ENCODE measurements around the gene CCSER1. TPM values are rescaled to one million over a fixed set of nuclear protein-coding genes. Genes with fewer than 3 reads are reported as not detected.

Gene CCSER1
- total RNA-seq, 1 experiment from 2014 or later = 5.9 TPM

GRCh38 chr4:91426725-91427124 lies 1299.5 kb downstream of the CCSER1 start:
- ChIA-PET CTCF (no interaction called here), POLR2A (ENCODE audit: unreplicated experiment) (no interaction called here)

GRCh38 chr4:91427171-91427570 lies 1300.0 kb downstream of the CCSER1 start:
- Histone ChIP-seq H2AFZ (no peak overlapping the region), H3K79me2 (ENCODE audit: low read depth) (no peaks in the 10 kb centered on the region), H3K4me1 (replicated peaks; ENCODE audit: insufficient read depth) (no peaks in the 10 kb centered on the region), H3K9me3 (ENCODE audit: insufficient read depth, low read depth) (no peaks in the 10 kb centered on the region), H3F3A (ENCODE audit: insufficient read depth, low read depth) (no peaks in the 10 kb centered on the region), H3K27ac (no peak overlapping the region), H3K4me2 (no peak overlapping the region), H3K36me3 (ENCODE audit: low read depth) (no peaks in the 10 kb centered on the region), H4K20me1 (ENCODE audit: insufficient read depth) (no peaks in the 10 kb centered on the region), H3K27me3 (ENCODE audit: insufficient read depth, low read depth) (no peaks in the 10 kb centered on the region), H3K9me2 (ENCODE audit: insufficient read depth) (no peaks in the 10 kb centered on the region), H3K4me3 (no peak overlapping the region)
- intact Hi-C loops (cut with micrococcal nuclease; ENCODE audit: unreplicated experiment) = no loop called here
- TF ChIP-seq EZH2 (IDR thresholded peaks at IDR 0.05; ENCODE audit: low read depth) (no peak), CTCF (conservative IDR thresholded peaks at IDR 0.05) (no peak)
- POLR2A ChIA-PET (ENCODE audit: unreplicated experiment) = no interaction called here
- CTCF ChIA-PET = no interaction called here
- no peak for DNase-seq
- BruUV-seq (replicated peaks) = no TSS peak

More at GRCh38 chr4:91426725-91427124, 1299.5 kb downstream of the CCSER1 start:
- Histone ChIP-seq H3K9me3 (ENCODE audit: insufficient read depth, low read depth) (no peaks in the 10 kb centered on the region), H4K20me1 (ENCODE audit: insufficient read depth) (no peaks in the 10 kb centered on the region), H3K4me3 (no peak overlapping the region), H2AFZ (no peak overlapping the region), H3K79me2 (ENCODE audit: low read depth) (no peaks in the 10 kb centered on the region), H3K9me2 (ENCODE audit: insufficient read depth) (no peaks in the 10 kb centered on the region), H3K27me3 (ENCODE audit: insufficient read depth, low read depth) (no peaks in the 10 kb centered on the region), H3F3A (ENCODE audit: insufficient read depth, low read depth) (no peaks in the 10 kb centered on the region), H3K27ac (no peak overlapping the region), H3K4me2 (no peak overlapping the region), H3K4me1 (replicated peaks; ENCODE audit: insufficient read depth) (no peaks in the 10 kb centered on the region), H3K36me3 (ENCODE audit: low read depth) (no peaks in the 10 kb centered on the region)
- intact Hi-C loops (cut with micrococcal nuclease; ENCODE audit: unreplicated experiment) = no loop called here
- no peak for DNase-seq
- TF ChIP-seq CTCF (conservative IDR thresholded peaks at IDR 0.05) = no peak
- TF ChIP-seq EZH2 (IDR thresholded peaks at IDR 0.05; ENCODE audit: low read depth) = no peak
- no TSS peak for BruUV-seq (replicated peaks)

GRCh38 chr4:91434631-91435030 lies 1307.4 kb downstream of the CCSER1 start:
- no peak overlapping the region for H3K4me3 ChIP-seq
- H3F3A ChIP-seq (ENCODE audit: insufficient read depth, low read depth) = no peaks in the 10 kb centered on the region
- BruUV-seq (replicated peaks) = no TSS peak
- H3K9me3 ChIP-seq (ENCODE audit: insufficient read depth, low read depth) = no peaks in the 10 kb centered on the region
- no peaks in the 10 kb centered on the region for H3K27me3 ChIP-seq (ENCODE audit: insufficient read depth, low read depth)
- DNase-seq = no peak
- no peaks in the 10 kb centered on the region for H3K9me2 ChIP-seq (ENCODE audit: insufficient read depth)
- POLR2A ChIA-PET (ENCODE audit: unreplicated experiment) = no interaction called here
- no peaks in the 10 kb centered on the region for H3K36me3 ChIP-seq (ENCODE audit: low read depth)
- no peak for TF ChIP-seq EZH2 (IDR thresholded peaks at IDR 0.05; ENCODE audit: low read depth)
- H3K27ac ChIP-seq = no peak overlapping the region
- no peaks in the 10 kb centered on the region for H3K79me2 ChIP-seq (ENCODE audit: low read depth)
- H3K4me1 ChIP-seq (replicated peaks; ENCODE audit: insufficient read depth) = no peaks in the 10 kb centered on the region
- intact Hi-C loops (cut with micrococcal nuclease; ENCODE audit: unreplicated experiment) = no loop called here
- H4K20me1 ChIP-seq (ENCODE audit: insufficient read depth) = no peaks in the 10 kb centered on the region
- no peak overlapping the region for H3K4me2 ChIP-seq
- no peak overlapping the region for H2AFZ ChIP-seq
- CTCF ChIA-PET = no interaction called here

- TF ChIP-seq CTCF (conservative IDR thresholded peaks at IDR 0.05) = no peak
- TF ChIP-seq EZH2 (IDR thresholded peaks at IDR 0.05; ENCODE audit: low read depth) = no peak
- Histone ChIP-seq H2AFZ (no peak overlapping the region), H3K4me1 (replicated peaks; ENCODE audit: insufficient read depth) (no peaks in the 10 kb centered on the region), H3K4me3 (no peak overlapping the region), H3K9me2 (ENCODE audit: insufficient read depth) (no peaks in the 10 kb centered on the region), H4K20me1 (ENCODE audit: insufficient read depth) (no peaks in the 10 kb centered on the region), H3K27me3 (ENCODE audit: insufficient read depth, low read depth) (no peaks in the 10 kb centered on the region), H3K4me2 (no peak overlapping the region), H3K79me2 (ENCODE audit: low read depth) (no peaks in the 10 kb centered on the region), H3K9me3 (ENCODE audit: insufficient read depth, low read depth) (no peaks in the 10 kb centered on the region), H3K27ac (no peak overlapping the region), H3F3A (ENCODE audit: insufficient read depth, low read depth) (no peaks in the 10 kb centered on the region), H3K36me3 (ENCODE audit: low read depth) (no peaks in the 10 kb centered on the region)
- no peak for DNase-seq
- intact Hi-C loops (cut with micrococcal nuclease; ENCODE audit: unreplicated experiment) = no loop called here
- ChIA-PET POLR2A (ENCODE audit: unreplicated experiment) (no interaction called here), CTCF (no interaction called here)
- no TSS peak for BruUV-seq (replicated peaks)
These were observed 1309.4 kb downstream of the CCSER1 start for GRCh38 chr4:91436556-91436955.

Measured in PC-9 (cell line).